Liver (tissue), 9 donors: ENCODE measurements around the gene SMC4. TPM values are rescaled to one million over a fixed set of nuclear protein-coding genes. Genes with fewer than 3 reads are reported as not detected.

Source experiments
- DNase-seq: peaks from one replicate; pipeline ENCODE4 v3.0.0-alpha.2; 2017; ENCODE audit warnings: low spot score
- H3K27ac ChIP-seq, 2 donors: one replicate each; pipeline ENCODE4 v1.7.0; 2013; ENCODE audit warnings: inconsistent platforms in 2 of 2, low read length in 2 of 2, control low read depth in 1 of 2, low read depth in 1 of 2, mild to moderate bottlenecking in 1 of 2
- H3K27me3 ChIP-seq, 4 donors: one replicate each; pipeline versions ENCODE4 v1.6.1 to v1.7.0; 2013; ENCODE audit warnings: low read length in 3 of 4, inconsistent platforms in 1 of 4, mild to moderate bottlenecking in 1 of 4, moderate library complexity in 1 of 4; ENCODE audit not compliant: control insufficient read depth in 4 of 4, insufficient read depth in 4 of 4
- H3K36me3 ChIP-seq, 4 donors: one replicate each; pipeline versions ENCODE4 v1.6.1 to v1.7.0; 2013; ENCODE audit warnings: low read length in 3 of 4, mild to moderate bottlenecking in 3 of 4, low read depth in 1 of 4, moderate library complexity in 1 of 4; ENCODE audit not compliant: control insufficient read depth in 4 of 4, insufficient read depth in 3 of 4
- H3K4me1 ChIP-seq, 4 donors: one replicate each; pipeline versions ENCODE4 v1.6.1 to v1.7.0; 2013; ENCODE audit warnings: low read length in 3 of 4, mild to moderate bottlenecking in 3 of 4, moderate library complexity in 1 of 4; ENCODE audit not compliant: control insufficient read depth in 4 of 4, insufficient read depth in 4 of 4
- H3K4me3 ChIP-seq, 3 donors: one replicate each; pipeline versions ENCODE4 v1.6.1 to v1.7.0; 2013; ENCODE audit warnings: low read length in 3 of 3, control low read depth in 1 of 3, low read depth in 1 of 3, mild to moderate bottlenecking in 1 of 3
- H3K9ac ChIP-seq, 2 donors: one replicate each; pipeline ENCODE4 v1.7.0; 2013; ENCODE audit warnings: low read length in 2 of 2, mild to moderate bottlenecking in 2 of 2, moderate library complexity in 2 of 2, control low read depth in 1 of 2, low read depth in 1 of 2
- H3K9me3 ChIP-seq, 4 donors: one replicate each; pipeline versions ENCODE4 v1.6.1 to v1.7.0; 2013; ENCODE audit warnings: low read length in 3 of 4; ENCODE audit not compliant: control insufficient read depth in 4 of 4
- EGR1 ChIP-seq, 2 donors: IDR thresholded peaks; 2 replicates each; pipeline ENCODE4 v1.6.1; 2016 to 2018; ENCODE audit warnings: antibody characterized with exemption in 2 of 2, low read depth in 2 of 2
- FOXA1 ChIP-seq: IDR thresholded peaks from 2 replicates; pipeline ENCODE4 v1.6.1; 2016; ENCODE audit warnings: antibody characterized with exemption
- FOXA2 ChIP-seq: IDR thresholded peaks from 2 replicates; pipeline ENCODE4 v1.6.1; 2016; ENCODE audit warnings: antibody characterized with exemption
- GABPA ChIP-seq, 2 donors: IDR thresholded peaks in 1 of 2; conservative IDR thresholded peaks in 1 of 2; 2 replicates each; pipeline ENCODE4 v1.6.1; 2016; ENCODE audit warnings: antibody characterized with exemption in 2 of 2, mild to moderate bottlenecking in 1 of 2, moderate library complexity in 1 of 2
- HNF4A ChIP-seq, 2 donors: conservative IDR thresholded peaks; 2 replicates each; pipeline ENCODE4 v1.6.1; 2016; ENCODE audit warnings: antibody characterized with exemption in 2 of 2, mild to moderate bottlenecking in 2 of 2
- HNF4G ChIP-seq: IDR thresholded peaks from 2 replicates; pipeline ENCODE4 v1.6.1; 2016; ENCODE audit warnings: antibody characterized with exemption
- JUND ChIP-seq, 2 donors: IDR thresholded peaks; 2 replicates each; pipeline ENCODE4 v1.6.1; 2016; ENCODE audit warnings: antibody characterized with exemption in 2 of 2
- NR2F2 ChIP-seq: IDR thresholded peaks from 2 replicates; pipeline ENCODE4 v1.6.1; 2016; ENCODE audit warnings: antibody characterized with exemption
- RAD21 ChIP-seq, 2 donors: IDR thresholded peaks; 2 replicates each; pipeline ENCODE4 v1.6.1; 2016; ENCODE audit warnings: antibody characterized with exemption in 2 of 2, mild to moderate bottlenecking in 2 of 2
- RXRA ChIP-seq, 2 donors: IDR thresholded peaks; 2 replicates each; pipeline ENCODE4 v1.6.1; 2017 to 2018; ENCODE audit warnings: antibody characterized with exemption in 2 of 2, mild to moderate bottlenecking in 1 of 2
- SP1 ChIP-seq: IDR thresholded peaks from 2 replicates; pipeline ENCODE4 v1.6.1; 2018; ENCODE audit warnings: antibody characterized with exemption, mild to moderate bottlenecking
- TAF1 ChIP-seq: conservative IDR thresholded peaks from 2 replicates; pipeline ENCODE4 v1.6.1; 2016; ENCODE audit warnings: antibody characterized with exemption, mild to moderate bottlenecking
- YY1 ChIP-seq: IDR thresholded peaks from 2 replicates; pipeline ENCODE4 v1.6.1; 2016; ENCODE audit warnings: antibody characterized with exemption, mild to moderate bottlenecking
- WGBS: extraction: QIAGEN DNeasy Blood & Tissue Kit; methylation state at CpG from one replicate; pipeline ENCODE4 v1.1.7; 2013; 5-methylcytosine and 5-hydroxymethylcytosine counted together
- polyA plus RNA-seq, 2 donors: library from polyadenylated mRNA; stranded (reverse) in 1 of 2; unstranded in 1 of 2; fragments of 200-250 nt in 1 of 2; fragments of >200 nt in 1 of 2; fragmentation: Nextera tagmentation in 1 of 2; extraction: Ambion mirVana in 1 of 2; gene quantifications; one replicate each; pipeline versions ENCODE4 v1.2.1 to v1.2.3, GENCODE V29; 2013 to 2015
- total RNA-seq, 2 donors: library from RNA; depleted of rRNA; stranded (reverse); fragments of >200 nt; gene quantifications; one replicate each; pipeline ENCODE4 v1.2.3, GENCODE V29; 2014
- TF ChIP-seq, protein P1 (sequence below): IDR thresholded peaks from 2 replicates; pipeline ENCODE4 v1.6.1; 2016; ENCODE audit warnings: antibody characterized with exemption
- TF ChIP-seq, protein P2 (sequence below): IDR thresholded peaks from 2 replicates; pipeline ENCODE4 v1.6.1; 2016; ENCODE audit warnings: antibody characterized with exemption, mild to moderate bottlenecking
- TF ChIP-seq, protein P3 (sequence below): IDR thresholded peaks from 2 replicates; pipeline ENCODE4 v1.6.1; 2016; ENCODE audit warnings: antibody characterized with exemption
- TF ChIP-seq, protein P4 (sequence below): IDR thresholded peaks from 2 replicates; pipeline ENCODE4 v1.6.1; 2016; ENCODE audit warnings: antibody characterized with exemption
- TF ChIP-seq, protein P5 (sequence below): fragments of 150-350 bp; IDR thresholded peaks from 2 replicates; pipeline ENCODE4 v1.5.1; 2017; ENCODE audit warnings: improper control_type of control experiment, low read depth, low read length; ENCODE audit not compliant: missing input control
- donor health status: healthy.
- donor health status: healthy.
- donor health status: healthy.
- donor health status: healthy.
- donor health status: healthy.

The SMC4 gene
- total and polyA plus RNA-seq, 4 donors, result 6.7 to 161 (median 17.1) TPM

DNA sequence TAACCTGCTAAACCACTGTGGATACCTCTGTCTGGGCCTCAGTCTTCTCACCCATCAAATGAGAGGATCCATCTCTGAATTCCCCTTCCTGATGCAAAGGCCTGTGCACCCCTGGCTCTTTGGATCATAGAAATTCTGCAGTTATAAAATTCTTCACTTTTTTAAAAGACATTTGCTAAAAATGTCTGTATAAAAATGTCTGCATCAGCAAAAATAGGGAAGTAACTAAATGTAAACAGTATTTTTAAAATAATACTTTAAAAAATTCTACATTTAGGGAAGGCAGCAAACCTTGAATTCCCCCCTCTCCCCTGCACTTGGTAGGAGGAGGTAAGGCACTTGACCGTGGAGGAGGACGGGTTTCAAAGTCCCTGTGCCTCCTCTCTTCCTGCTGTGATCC is 75.7 kb downstream of the SMC4 start:
- no peaks in the 10 kb centered on the region for H3K27me3 ChIP-seq
- 88% methylated on average over 2 of the region's 2 CpGs for WGBS

DNA sequence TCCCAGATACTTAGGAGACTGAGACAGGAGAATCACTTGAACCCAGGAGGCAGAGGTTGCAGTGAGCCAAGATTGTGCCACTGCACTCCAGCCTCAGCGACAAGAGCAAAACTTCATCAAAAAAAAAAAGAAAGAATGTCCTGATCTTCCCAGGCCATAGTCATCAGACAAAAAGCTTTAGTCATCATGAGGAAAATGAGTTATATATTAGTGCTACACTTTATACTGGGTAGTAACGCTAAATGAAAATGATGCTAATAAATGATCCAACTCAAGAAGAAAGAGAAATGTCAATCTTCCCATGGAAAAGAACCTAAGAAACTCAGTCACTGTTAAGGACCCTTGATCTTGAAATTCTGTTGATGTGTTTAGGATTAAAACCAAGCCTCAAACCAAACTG is 76.4 kb downstream of the SMC4 start:
- Histone ChIP-seq H3K9me3 (peaks cover 0 to 2% (median 0%) of the 10 kb centered on the region in 4 donors), H3K4me3 (no peak overlapping the region), H3K27me3 (no peaks in the 10 kb centered on the region), H3K4me1 (no peaks in the 10 kb centered on the region), H3K27ac (no peak overlapping the region), H3K9ac (no peak overlapping the region), H3K36me3 (no peaks in the 10 kb centered on the region)
- TF ChIP-seq HNF4A (conservative IDR thresholded peaks at IDR 0.05) (no peak), YY1 (no peak), NR2F2 (no peak), GABPA (IDR thresholded peaks at IDR 0.05 in 1 of 2, conservative IDR thresholded peaks at IDR 0.05 in 1 of 2) (no peak), EGR1 (IDR thresholded peaks at IDR 0.05; ENCODE audit: low read depth in 2 of 2) (no peak), SP1 (no peak), HNF4G (no peak), JUND (IDR thresholded peaks at IDR 0.05) (no peak), FOXA2 (no peak), RAD21 (IDR thresholded peaks at IDR 0.05) (no peak), TAF1 (no peak), FOXA1 (no peak), RXRA (IDR thresholded peaks at IDR 0.05) (no peak)
- TF ChIP-seq, protein P1, sequence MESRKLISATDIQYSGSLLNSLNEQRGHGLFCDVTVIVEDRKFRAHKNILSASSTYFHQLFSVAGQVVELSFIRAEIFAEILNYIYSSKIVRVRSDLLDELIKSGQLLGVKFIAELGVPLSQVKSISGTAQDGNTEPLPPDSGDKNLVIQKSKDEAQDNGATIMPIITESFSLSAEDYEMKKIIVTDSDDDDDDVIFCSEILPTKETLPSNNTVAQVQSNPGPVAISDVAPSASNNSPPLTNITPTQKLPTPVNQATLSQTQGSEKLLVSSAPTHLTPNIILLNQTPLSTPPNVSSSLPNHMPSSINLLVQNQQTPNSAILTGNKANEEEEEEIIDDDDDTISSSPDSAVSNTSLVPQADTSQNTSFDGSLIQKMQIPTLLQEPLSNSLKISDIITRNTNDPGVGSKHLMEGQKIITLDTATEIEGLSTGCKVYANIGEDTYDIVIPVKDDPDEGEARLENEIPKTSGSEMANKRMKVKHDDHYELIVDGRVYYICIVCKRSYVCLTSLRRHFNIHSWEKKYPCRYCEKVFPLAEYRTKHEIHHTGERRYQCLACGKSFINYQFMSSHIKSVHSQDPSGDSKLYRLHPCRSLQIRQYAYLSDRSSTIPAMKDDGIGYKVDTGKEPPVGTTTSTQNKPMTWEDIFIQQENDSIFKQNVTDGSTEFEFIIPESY, result no peak
- TF ChIP-seq, protein P2, sequence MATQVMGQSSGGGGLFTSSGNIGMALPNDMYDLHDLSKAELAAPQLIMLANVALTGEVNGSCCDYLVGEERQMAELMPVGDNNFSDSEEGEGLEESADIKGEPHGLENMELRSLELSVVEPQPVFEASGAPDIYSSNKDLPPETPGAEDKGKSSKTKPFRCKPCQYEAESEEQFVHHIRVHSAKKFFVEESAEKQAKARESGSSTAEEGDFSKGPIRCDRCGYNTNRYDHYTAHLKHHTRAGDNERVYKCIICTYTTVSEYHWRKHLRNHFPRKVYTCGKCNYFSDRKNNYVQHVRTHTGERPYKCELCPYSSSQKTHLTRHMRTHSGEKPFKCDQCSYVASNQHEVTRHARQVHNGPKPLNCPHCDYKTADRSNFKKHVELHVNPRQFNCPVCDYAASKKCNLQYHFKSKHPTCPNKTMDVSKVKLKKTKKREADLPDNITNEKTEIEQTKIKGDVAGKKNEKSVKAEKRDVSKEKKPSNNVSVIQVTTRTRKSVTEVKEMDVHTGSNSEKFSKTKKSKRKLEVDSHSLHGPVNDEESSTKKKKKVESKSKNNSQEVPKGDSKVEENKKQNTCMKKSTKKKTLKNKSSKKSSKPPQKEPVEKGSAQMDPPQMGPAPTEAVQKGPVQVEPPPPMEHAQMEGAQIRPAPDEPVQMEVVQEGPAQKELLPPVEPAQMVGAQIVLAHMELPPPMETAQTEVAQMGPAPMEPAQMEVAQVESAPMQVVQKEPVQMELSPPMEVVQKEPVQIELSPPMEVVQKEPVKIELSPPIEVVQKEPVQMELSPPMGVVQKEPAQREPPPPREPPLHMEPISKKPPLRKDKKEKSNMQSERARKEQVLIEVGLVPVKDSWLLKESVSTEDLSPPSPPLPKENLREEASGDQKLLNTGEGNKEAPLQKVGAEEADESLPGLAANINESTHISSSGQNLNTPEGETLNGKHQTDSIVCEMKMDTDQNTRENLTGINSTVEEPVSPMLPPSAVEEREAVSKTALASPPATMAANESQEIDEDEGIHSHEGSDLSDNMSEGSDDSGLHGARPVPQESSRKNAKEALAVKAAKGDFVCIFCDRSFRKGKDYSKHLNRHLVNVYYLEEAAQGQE, result no peak
- TF ChIP-seq, protein P3, sequence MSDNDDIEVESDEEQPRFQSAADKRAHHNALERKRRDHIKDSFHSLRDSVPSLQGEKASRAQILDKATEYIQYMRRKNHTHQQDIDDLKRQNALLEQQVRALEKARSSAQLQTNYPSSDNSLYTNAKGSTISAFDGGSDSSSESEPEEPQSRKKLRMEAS, result no peak
- TF ChIP-seq, protein P4, sequence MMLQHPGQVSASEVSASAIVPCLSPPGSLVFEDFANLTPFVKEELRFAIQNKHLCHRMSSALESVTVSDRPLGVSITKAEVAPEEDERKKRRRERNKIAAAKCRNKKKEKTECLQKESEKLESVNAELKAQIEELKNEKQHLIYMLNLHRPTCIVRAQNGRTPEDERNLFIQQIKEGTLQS, result no peak
- TF ChIP-seq, protein P5, sequence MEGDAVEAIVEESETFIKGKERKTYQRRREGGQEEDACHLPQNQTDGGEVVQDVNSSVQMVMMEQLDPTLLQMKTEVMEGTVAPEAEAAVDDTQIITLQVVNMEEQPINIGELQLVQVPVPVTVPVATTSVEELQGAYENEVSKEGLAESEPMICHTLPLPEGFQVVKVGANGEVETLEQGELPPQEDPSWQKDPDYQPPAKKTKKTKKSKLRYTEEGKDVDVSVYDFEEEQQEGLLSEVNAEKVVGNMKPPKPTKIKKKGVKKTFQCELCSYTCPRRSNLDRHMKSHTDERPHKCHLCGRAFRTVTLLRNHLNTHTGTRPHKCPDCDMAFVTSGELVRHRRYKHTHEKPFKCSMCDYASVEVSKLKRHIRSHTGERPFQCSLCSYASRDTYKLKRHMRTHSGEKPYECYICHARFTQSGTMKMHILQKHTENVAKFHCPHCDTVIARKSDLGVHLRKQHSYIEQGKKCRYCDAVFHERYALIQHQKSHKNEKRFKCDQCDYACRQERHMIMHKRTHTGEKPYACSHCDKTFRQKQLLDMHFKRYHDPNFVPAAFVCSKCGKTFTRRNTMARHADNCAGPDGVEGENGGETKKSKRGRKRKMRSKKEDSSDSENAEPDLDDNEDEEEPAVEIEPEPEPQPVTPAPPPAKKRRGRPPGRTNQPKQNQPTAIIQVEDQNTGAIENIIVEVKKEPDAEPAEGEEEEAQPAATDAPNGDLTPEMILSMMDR, result no peak
- WGBS, result 100% methylated on average over 2 of the region's 2 CpGs
- no peak for DNase-seq

More for the DNA sequence above, 75.7 kb downstream of the SMC4 start:
- H3K9ac ChIP-seq, result no peak overlapping the region
- TF ChIP-seq, protein P4, result no peak
- TF ChIP-seq GABPA (IDR thresholded peaks at IDR 0.05 in 1 of 2, conservative IDR thresholded peaks at IDR 0.05 in 1 of 2) (no peak), HNF4A (conservative IDR thresholded peaks at IDR 0.05) (no peak), RXRA (IDR thresholded peaks at IDR 0.05) (no peak), NR2F2 (no peak), EGR1 (IDR thresholded peaks at IDR 0.05; ENCODE audit: low read depth in 2 of 2) (no peak), SP1 (no peak), YY1 (no peak), TAF1 (no peak), JUND (IDR thresholded peaks at IDR 0.05) (no peak), HNF4G (no peak)
- TF ChIP-seq, protein P1, result no peak
- TF ChIP-seq, protein P3, result no peak
- no peak for DNase-seq
- H3K9me3 ChIP-seq, result peaks cover 0 to 3% (median 1%) of the 10 kb centered on the region in 4 donors
- H3K27ac ChIP-seq, result no peak overlapping the region
- no peaks in the 10 kb centered on the region for H3K4me1 ChIP-seq
- no peak overlapping the region for H3K4me3 ChIP-seq
- no peaks in the 10 kb centered on the region for H3K36me3 ChIP-seq
